HG03521 (cell line): ENCODE results near the gene MID2.
"Not testable (repeated sequence)": the region's sequence is repeated elsewhere in the genome, so short reads cannot be mapped to it uniquely, and the experiment has no call there.

Source experiments
- ATAC-seq: cut with Tn5 transposase; IDR thresholded peaks from one replicate; pipeline ENCODE4 v1.9.1; 2021; ENCODE audit warnings: mild to moderate bottlenecking, moderate library complexity; ENCODE audit not compliant: unreplicated experiment

Gene MID2

GRCh38 chrX:107840971-107841370, 15.3 kb downstream of the MID2 start:
- ATAC-seq, result no peak

DNA sequence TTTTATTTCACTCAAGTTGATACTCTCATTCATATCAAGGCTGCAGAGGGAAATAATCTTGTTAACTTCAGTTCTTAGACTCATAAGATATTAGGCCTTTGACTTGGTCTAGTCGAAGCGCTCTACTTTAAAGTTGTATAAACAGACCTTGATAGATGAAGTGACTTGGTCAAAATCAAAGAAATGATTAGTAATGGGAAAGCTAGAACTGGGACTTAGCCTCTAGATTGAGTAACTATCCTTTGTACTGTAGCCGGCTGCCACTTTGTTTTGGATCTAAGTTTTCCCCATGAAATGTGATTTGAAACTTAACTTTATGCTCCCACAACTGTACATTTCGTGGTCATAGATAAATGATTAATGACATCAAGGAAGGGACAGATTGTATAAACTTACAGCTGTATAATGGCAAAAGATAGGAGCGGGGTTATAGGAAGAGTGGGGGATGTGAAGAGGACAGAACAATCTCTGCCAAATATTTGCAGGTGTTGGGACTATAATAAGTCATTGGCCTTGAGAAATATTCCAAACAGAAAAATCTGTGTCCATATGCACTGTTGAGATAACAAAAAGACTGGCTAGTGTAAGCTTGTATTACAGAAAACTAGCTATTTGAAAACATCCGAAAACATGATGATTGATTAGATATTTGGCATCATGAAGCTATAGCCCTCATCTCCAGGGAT, 17.2 kb downstream of the MID2 start:
- ATAC-seq, result no peak

- ATAC-seq, result no peak
Measured at GRCh38 chrX:107845625-107846024, 20.0 kb downstream of the MID2 start.

DNA sequence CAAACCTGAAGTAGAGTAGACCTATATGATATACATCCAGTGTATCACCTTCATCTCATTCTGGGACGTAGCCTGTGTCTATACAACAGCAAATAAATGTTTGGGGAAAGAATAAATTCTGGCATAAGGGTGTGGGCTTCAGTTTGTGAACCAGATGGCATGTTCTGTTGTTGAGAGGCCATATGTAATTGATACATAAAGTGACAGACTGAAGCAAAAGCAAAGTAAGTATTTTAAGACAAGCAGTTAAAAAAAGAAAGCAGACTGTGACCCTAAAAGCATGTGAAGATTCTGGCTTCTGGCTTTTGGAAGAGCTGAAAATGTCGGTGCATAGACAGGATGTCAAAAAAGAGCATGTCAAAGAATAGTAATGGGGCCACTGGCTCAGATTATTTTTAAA, 22.9 kb downstream of the MID2 start:
- no peak for ATAC-seq

- no peak for ATAC-seq
Measured at GRCh38 chrX:107849747-107850421, 24.2 kb downstream of the MID2 start.

DNA sequence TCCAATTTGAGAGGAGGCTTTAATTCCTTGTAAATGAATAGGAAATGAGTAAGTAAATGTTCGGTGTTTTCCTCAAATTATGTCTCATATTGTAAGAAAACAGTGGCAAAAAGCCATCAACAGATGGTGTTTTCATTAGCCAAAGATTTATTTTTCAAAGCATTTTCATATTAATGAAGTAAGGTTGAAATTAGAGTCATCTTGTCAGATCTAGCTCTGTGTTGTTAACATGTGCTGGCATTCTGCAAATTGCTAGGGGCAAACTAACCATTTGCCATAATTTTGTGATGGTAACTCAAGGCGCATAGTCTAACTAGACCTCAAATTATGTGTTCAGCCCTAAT, 24.7 kb downstream of the MID2 start:
- no peak for ATAC-seq

- no peak for ATAC-seq
Measured at GRCh38 chrX:107851215-107851614, 25.5 kb downstream of the MID2 start.

DNA sequence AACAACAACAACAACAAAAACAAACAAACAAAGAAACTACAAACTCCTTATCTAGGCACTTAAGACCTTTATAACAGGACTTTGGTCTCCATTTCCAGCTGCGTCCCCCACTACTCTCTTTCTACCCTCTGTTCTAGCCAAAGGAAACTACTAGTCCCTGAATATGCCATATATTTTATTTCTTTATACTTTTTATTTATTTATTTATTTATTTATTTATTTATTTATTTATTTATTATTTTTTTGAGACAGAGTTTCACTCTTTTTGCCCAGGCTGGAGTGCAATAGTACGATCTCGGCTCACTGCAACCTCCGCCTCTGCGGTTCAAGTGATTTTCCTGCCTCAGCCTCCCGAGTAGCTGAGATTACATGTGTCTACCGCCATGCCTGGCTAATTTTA, 26.0 kb downstream of the MID2 start:
- not testable (repeated sequence) for ATAC-seq

- no peak for ATAC-seq
Measured at GRCh38 chrX:107856289-107856688, 30.6 kb downstream of the MID2 start.

DNA sequence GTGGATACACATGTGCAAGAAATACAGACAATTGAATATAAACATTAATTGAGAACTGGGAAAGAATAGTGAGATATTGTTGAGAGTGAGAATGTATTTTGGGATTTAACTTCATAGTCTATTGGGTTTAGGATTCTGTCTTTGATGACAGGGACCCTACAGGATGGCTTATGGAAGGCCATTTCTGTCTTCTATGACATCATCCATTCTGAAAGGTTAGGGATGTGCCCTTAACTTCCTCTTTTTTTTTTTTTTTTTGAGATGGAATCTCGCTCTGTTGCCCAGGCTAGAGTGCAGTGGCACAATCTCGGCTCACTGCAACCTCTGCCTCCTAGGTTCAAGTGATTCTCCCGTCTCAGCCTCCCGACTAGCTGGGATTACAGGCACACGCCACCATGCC, 31.4 kb downstream of the MID2 start:
- ATAC-seq, result not testable (repeated sequence)

- ATAC-seq, result no peak
Measured at GRCh38 chrX:107857837-107858236, 32.2 kb downstream of the MID2 start.

GRCh38 chrX:107861056-107861455, 35.4 kb downstream of the MID2 start:
- no peak for ATAC-seq

- no peak for ATAC-seq
Measured at GRCh38 chrX:107871136-107871535, 45.5 kb downstream of the MID2 start.

DNA sequence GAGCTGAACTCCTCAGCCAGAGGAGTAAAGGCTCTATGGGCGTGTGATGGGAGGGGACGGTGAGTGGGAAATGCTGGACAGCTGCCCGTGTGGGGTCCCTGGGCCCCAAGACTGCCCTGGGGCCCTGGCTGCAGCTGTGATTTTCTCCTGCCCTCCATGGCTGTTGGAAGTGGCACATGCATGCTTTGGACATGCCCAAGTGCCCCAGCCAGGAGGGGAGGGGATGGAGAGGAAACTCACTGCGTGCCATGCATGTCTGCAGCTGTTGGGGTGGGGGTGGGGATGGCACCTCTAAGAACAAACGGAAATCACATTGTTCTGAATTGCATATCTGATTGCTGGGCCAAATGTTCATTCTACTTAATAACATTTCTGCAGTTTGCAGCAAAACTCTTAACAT, 52.4 kb downstream of the MID2 start:
- ATAC-seq, result no peak

GRCh38 chrX:107880054-107880610, 54.5 kb downstream of the MID2 start:
- ATAC-seq, result no peak

DNA sequence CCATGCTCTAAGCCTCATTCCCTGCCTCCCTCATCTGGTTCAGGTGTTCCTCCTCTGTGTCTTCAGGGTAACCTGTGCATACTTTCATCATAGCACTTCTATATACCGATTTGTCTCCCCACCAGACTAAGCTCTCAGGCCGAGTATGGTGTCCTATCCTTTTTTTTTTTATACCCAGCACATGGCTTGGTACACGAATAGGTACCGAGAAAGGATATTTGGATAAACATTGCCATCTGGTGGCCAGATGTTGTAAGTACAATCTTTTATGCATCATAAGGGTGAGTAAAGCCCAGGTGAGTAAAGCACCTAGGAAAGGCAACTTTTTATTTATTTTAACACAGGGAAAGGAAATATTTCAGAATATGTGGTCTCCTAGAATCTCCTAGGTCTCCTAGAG, 68.4 kb downstream of the MID2 start:
- ATAC-seq, result peak; percentile 62

- no peak for ATAC-seq
Measured at GRCh38 chrX:107902721-107903120, 77.1 kb downstream of the MID2 start.

DNA sequence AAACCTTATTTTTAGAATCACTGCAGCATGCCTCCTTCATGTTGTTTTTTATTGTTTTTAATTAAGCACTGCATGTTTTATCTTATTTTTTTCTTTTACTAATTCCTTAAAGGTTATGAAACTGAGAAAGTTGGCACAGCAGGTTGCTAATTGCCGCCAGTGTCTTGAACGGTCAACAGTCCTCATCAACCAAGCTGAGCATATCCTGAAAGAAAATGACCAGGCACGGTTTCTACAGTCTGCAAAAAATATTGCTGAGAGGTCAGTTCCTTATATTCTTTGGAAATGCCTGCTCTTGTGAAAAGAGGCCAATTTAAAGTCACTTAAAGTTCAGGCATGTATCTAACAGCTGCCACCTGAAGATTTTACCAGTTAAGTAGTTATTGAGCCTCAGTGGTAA, 79.7 kb downstream of the MID2 start:
- ATAC-seq, result no peak

DNA sequence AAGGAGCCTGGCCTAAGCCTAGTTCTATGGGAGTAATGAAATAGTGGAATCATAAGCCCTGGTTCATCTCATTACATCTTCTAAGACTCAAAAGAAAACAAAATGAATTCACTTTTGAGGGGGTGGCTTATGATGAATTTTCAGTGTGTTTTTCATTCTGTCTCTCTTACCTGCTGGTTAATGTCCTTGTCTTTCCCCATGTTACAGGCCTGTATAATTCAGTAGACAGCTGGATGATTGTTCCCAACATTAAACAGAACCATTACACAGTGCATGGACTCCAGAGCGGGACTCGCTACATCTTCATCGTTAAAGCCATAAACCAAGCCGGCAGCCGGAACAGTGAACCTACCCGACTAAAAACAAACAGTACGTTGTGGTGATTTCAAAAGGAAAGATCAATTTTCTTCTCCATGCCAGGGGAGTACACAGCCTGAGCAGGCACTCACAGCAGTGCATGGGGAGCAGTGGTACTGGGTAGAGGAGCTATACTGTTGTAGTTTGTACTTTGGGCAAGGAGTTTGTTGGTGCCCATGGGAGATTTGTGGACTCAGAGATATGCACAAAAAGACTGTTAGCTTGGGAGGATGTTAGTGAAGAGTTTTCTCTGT, 98.6 kb downstream of the MID2 start:
- no peak for ATAC-seq

GRCh38 chrX:107934262-107934661, 108.6 kb downstream of the MID2 start:
- no peak for ATAC-seq

GRCh38 chrX:107935200-107935599, 109.5 kb downstream of the MID2 start:
- no peak for ATAC-seq
